Measurements from ENCODE around the gene DDAH1.

DNA sequence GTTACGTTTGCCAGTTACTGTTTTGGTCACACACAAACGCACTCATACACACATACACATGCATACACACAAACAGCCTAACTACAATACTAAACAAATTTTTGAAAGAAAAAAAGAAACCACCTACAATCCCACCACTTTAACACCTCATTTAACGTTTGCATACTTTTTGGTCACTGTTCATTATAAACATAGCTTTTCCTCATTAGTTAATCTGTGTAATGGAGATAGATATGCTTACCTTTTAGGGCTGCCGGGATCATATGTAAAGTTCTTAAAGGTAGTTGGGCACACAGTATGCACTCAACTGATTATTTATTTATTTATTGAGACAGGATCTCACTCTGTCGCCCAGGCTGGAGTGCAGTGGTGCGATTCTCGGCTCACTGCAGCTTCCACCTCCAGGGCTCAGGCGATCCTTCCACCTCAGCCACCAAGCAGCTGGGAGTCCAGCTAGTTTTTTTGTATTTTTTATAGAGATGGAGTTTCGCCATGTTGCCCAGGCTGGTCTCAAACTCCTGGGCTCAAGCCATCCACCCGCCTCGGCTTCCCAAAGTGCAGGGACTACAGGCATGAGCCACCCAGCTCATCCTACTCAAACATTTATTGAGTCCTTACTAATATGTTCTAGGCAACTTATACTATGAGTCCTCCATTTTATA, 187.8 kb downstream of the DDAH1 start:
- TF ChIP-seq, protein P1, sequence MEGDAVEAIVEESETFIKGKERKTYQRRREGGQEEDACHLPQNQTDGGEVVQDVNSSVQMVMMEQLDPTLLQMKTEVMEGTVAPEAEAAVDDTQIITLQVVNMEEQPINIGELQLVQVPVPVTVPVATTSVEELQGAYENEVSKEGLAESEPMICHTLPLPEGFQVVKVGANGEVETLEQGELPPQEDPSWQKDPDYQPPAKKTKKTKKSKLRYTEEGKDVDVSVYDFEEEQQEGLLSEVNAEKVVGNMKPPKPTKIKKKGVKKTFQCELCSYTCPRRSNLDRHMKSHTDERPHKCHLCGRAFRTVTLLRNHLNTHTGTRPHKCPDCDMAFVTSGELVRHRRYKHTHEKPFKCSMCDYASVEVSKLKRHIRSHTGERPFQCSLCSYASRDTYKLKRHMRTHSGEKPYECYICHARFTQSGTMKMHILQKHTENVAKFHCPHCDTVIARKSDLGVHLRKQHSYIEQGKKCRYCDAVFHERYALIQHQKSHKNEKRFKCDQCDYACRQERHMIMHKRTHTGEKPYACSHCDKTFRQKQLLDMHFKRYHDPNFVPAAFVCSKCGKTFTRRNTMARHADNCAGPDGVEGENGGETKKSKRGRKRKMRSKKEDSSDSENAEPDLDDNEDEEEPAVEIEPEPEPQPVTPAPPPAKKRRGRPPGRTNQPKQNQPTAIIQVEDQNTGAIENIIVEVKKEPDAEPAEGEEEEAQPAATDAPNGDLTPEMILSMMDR (conservative IDR thresholded peaks at IDR 0.05), result no peak
- TF ChIP-seq ZFX (IDR thresholded peaks at IDR 0.05), result no peak
